WI38 (cell line): ENCODE results near the gene UPF3A.
"Not testable (repeated sequence)": the region's sequence is repeated elsewhere in the genome, so short reads cannot be mapped to it uniquely, and the experiment has no call there.

Source experiments
- H3K4me3 ChIP-seq: 2 replicates; pipeline ENCODE4 v1.5.1; 2011; ENCODE audit warnings: low read depth, mild to moderate bottlenecking, control low read depth, low read length
- TF ChIP-seq, protein P1 (sequence below): IDR thresholded peaks from 2 replicates; pipeline ENCODE4 v1.5.1; 2012; ENCODE audit warnings: low read depth, mild to moderate bottlenecking, control low read depth, low read length

Gene UPF3A

DNA sequence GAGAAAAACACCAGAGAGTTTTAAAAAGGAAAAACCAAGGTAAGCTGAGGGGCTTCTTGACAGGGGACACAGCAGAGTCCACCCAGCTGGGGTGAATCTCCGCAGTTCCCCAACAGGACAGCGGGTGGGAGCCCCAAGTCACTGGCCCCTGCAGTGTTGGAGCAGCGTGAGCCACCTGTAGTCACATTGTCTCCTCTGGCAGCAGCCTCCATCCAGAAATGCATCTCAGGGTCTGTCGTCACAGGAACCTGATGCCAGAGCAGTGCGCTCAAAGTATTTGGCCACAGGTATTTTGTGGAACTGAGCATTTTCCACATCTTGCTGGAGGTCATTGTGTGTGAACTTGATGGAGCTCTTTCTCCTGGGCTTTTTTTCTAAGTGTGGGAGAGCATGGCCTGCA, 57.6 kb downstream of the UPF3A start:
- H3K4me3 ChIP-seq, result no peak overlapping the region
- TF ChIP-seq, protein P1, sequence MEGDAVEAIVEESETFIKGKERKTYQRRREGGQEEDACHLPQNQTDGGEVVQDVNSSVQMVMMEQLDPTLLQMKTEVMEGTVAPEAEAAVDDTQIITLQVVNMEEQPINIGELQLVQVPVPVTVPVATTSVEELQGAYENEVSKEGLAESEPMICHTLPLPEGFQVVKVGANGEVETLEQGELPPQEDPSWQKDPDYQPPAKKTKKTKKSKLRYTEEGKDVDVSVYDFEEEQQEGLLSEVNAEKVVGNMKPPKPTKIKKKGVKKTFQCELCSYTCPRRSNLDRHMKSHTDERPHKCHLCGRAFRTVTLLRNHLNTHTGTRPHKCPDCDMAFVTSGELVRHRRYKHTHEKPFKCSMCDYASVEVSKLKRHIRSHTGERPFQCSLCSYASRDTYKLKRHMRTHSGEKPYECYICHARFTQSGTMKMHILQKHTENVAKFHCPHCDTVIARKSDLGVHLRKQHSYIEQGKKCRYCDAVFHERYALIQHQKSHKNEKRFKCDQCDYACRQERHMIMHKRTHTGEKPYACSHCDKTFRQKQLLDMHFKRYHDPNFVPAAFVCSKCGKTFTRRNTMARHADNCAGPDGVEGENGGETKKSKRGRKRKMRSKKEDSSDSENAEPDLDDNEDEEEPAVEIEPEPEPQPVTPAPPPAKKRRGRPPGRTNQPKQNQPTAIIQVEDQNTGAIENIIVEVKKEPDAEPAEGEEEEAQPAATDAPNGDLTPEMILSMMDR, result no peak

DNA sequence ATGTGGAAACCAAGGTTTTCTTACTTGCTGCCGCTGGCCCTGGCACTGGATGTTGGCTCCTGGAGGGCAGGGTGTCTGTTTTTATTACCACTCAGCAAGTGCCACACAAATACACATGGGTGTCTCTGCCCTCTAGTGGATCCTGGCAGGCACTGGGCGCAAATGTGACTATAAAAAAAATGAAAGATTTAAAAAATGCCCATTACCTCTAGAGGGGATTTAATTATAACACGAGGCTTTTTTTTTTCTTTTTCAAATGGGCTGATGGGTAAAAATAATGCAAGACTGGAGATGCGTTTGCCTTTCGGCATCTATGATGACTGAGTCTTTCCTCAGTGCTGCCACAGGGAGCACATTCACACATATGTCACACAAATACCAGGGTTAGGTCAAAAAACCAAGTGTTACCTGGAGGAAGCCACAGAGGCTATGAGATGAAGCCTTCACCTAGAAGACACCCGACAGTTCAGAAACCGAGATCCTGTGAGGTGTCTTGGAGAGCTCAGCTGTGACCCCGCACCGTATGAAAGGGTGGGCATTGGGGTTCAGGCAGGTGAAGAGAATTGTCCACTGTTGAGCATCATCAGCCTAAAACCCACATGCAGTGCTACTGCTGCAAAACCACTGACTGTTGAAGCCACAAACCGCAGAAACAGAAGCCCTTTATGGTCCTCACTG, 58.6 kb downstream of the UPF3A start:
- no peak overlapping the region for H3K4me3 ChIP-seq
- TF ChIP-seq, protein P1, result peak; percentile 78

DNA sequence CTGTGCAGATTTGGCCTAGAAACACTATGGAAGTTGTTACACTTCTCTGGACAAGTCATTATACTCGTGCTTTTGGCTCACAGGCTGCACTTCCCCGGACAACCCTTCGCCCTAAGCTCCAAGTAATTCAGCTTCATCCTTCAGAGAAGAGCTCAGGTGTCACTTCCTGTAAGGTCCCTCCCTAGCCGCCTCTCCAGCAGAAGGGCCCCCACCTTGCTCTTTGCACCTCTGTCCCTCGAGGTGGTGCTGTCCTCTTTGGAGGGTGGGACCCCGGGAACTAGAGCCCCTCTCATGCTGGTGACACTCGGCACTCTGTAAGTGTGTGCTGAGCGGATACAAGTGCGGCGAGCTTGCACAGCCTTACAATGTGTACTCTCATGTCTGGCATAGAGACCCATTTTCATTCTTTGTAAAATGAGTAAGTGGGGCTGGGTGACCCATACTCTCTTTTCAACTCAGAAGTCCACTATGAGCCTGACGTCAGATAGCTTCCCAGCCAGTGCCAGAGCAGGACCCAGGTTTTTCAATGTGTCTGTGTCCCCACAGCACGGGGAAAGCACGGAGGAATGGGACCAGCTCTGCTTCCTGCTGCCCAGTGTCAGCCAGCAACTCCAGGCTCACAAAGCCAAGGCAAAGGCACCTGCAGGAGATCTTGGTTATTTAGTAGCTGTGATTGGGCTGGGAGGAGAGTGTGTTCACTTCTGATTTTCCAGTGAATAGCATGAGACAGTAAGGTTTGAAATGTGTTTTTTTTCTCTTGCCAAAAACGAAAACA, 59.8 kb downstream of the UPF3A start:
- H3K4me3 ChIP-seq, result no peak overlapping the region
- TF ChIP-seq, protein P1, result no peak

DNA sequence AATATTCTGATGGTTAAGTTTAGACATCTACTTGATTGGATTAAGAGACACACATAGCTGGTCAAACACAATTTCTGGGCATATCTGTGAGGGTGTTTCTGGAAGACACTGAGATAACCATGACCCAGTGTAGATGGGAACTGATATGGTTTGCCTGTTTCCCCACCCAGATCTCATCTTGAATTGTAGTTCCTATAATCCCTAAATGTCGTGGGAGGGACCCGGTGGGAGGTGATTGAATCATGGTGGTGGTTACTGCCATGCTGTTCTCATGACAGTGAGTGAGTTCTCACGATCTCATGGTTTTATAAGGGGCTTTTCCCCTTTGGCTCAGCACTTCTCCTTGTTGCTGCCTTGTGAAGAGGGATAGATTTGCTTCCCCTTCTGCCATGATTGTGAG, 65.9 kb downstream of the UPF3A start:
- H3K4me3 ChIP-seq, result not testable (repeated sequence)

DNA sequence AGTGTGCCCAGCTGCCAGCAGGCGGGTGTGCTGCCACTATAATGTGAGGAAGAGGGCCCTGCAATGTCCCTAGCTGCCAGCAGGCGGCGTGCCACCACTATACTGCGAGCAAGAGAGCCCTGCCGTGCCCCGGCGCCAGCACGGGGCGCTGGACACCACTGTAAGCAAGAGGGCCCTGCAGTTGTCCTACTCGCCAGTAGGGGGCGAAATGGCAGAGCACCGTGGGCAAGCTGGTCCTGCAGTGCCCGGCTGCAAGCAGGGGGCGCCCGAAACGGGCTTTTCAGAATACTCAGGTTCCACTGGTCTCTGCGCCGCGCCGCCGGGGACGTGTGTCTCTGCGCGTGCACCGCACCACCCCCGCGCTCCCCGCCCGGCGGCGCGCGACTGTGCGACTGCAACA, 71.4 kb downstream of the UPF3A start:
- TF ChIP-seq, protein P1, result peak; percentile 42
- not testable (repeated sequence) for H3K4me3 ChIP-seq

DNA sequence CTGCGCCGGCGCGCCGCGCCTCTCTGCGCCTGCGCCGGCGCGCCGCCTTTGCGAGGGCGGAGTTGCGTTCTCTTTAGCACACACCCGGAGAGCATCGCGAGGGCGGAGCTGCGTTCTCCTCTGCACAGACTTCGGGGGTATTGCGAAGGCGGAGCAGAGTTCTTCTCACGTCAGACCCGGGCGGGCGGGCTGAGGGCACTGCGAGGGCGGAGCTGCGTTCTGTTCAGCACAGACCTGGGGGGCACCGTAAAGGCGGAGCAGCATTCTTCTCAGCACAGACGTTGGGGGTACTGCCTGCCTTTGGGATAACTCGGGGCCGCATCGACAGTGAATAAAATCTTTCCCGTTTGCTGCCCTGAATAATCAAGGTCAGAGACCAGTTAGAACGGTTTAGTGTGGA, 72.0 kb downstream of the UPF3A start:
- H3K4me3 ChIP-seq, result not testable (repeated sequence)
